ENCODE data around the gene BAHCC1. TPM values are rescaled to one million over a fixed set of nuclear protein-coding genes. Genes with fewer than 3 reads are reported as not detected.

The BAHCC1 gene
- total and polyA plus RNA-seq, 4 donors, result 3.9 to 49.3 (median 19.8) TPM

- ATAC-seq (ENCODE audit: low FRiP score), result no peak
- Histone ChIP-seq H3K4me1 (ENCODE audit: control insufficient read depth in 1 of 2, insufficient read depth in 2 of 2, low read length in 2 of 2) (no peaks in the 10 kb centered on the region), H3K27me3 (ENCODE audit: control insufficient read depth in 1 of 2, insufficient read depth in 2 of 2, low read length in 1 of 2) (no peaks in the 10 kb centered on the region), H3K27ac (ENCODE audit: low read depth in 1 of 2, low read length in 2 of 2) (no peak overlapping the region), H3K9me3 (ENCODE audit: control insufficient read depth, low read length) (no peaks in the 10 kb centered on the region), H3K4me3 (ENCODE audit: low read length in 2 of 2) (no peak overlapping the region), H3K36me3 (ENCODE audit: control insufficient read depth in 1 of 2, insufficient read depth in 2 of 2, low read length in 1 of 2) (no peaks in the 10 kb centered on the region)
- intact Hi-C loops (cut with DNase I), result loop anchor here in 1 of 2 donors (5.0 kb wide), 1 partner anchor 131 kb away; no protein-coding TSS in a partner anchor
- no peak for DNase-seq
- 84 to 89% methylated on average over 19 of the region's 19 CpGs for WGBS, 2 donors
Observed at GRCh38 chr17:81388612-81389367, 6.5 kb upstream of the BAHCC1 start.

GRCh38 chr17:81389585-81389984 lies 5.7 kb upstream of the BAHCC1 start:
- ATAC-seq (ENCODE audit: low FRiP score), result no peak
- intact Hi-C loops (cut with DNase I), result loop anchor here in 1 of 2 donors (5.0 kb wide), 1 partner anchor 132 kb away; no protein-coding TSS in a partner anchor
- no peak for DNase-seq
- Histone ChIP-seq H3K4me1 (ENCODE audit: control insufficient read depth in 1 of 2, insufficient read depth in 2 of 2, low read length in 2 of 2) (no peaks in the 10 kb centered on the region), H3K27me3 (ENCODE audit: control insufficient read depth in 1 of 2, insufficient read depth in 2 of 2, low read length in 1 of 2) (no peaks in the 10 kb centered on the region), H3K36me3 (ENCODE audit: control insufficient read depth in 1 of 2, insufficient read depth in 2 of 2, low read length in 1 of 2) (no peaks in the 10 kb centered on the region), H3K4me3 (ENCODE audit: low read length in 2 of 2) (no peak overlapping the region), H3K9me3 (ENCODE audit: control insufficient read depth, low read length) (no peaks in the 10 kb centered on the region), H3K27ac (ENCODE audit: low read depth in 1 of 2, low read length in 2 of 2) (no peak overlapping the region)
- 85 to 92% methylated on average over 10 of the region's 10 CpGs for WGBS, 2 donors

- H3K9me3 ChIP-seq (ENCODE audit: control insufficient read depth, low read length), result no peaks in the 10 kb centered on the region
- no peak for ATAC-seq (ENCODE audit: low FRiP score)
- no peaks in the 10 kb centered on the region for H3K4me1 ChIP-seq (ENCODE audit: control insufficient read depth in 1 of 2, insufficient read depth in 2 of 2, low read length in 2 of 2)
- WGBS, 2 donors, result 88 to 90% methylated on average over 16 to 17 of the region's 17 CpGs
- H3K27me3 ChIP-seq (ENCODE audit: control insufficient read depth in 1 of 2, insufficient read depth in 2 of 2, low read length in 1 of 2), result no peaks in the 10 kb centered on the region
- intact Hi-C loops (cut with DNase I), result loop anchor here (2.0 to 10.0 kb wide), 3 partner anchors 43 to 215 kb away; partner anchors contain the start of gene SLC38A10 (in 2 of the 2)
- H3K4me3 ChIP-seq (ENCODE audit: low read length in 2 of 2), result no peak overlapping the region
- no peak for DNase-seq
- no peaks in the 10 kb centered on the region for H3K36me3 ChIP-seq (ENCODE audit: control insufficient read depth in 1 of 2, insufficient read depth in 2 of 2, low read length in 1 of 2)
- H3K27ac ChIP-seq (ENCODE audit: low read depth in 1 of 2, low read length in 2 of 2), result no peak overlapping the region
Observed at GRCh38 chr17:81390029-81390872, 5.0 kb upstream of the BAHCC1 start.

GRCh38 chr17:81390873-81391255 lies 4.4 kb upstream of the BAHCC1 start:
- DNase-seq (no peak), ATAC-seq (ENCODE audit: low FRiP score) (no peak)
- no peak overlapping the region for H3K4me3 ChIP-seq (ENCODE audit: low read length in 2 of 2)
- no peaks in the 10 kb centered on the region for H3K36me3 ChIP-seq (ENCODE audit: control insufficient read depth in 1 of 2, insufficient read depth in 2 of 2, low read length in 1 of 2)
- no peaks in the 10 kb centered on the region for H3K9me3 ChIP-seq (ENCODE audit: control insufficient read depth, low read length)
- 96 to 97% methylated on average over 13 of the region's 13 CpGs for WGBS, 2 donors
- intact Hi-C loops (cut with DNase I), result loop anchor here (2.0 to 10.0 kb wide), 3 partner anchors 44 to 214 kb away; partner anchors contain the start of gene SLC38A10 (in 2 of the 2)
- H3K4me1 ChIP-seq (ENCODE audit: control insufficient read depth in 1 of 2, insufficient read depth in 2 of 2, low read length in 2 of 2), result no peaks in the 10 kb centered on the region
- H3K27me3 ChIP-seq (ENCODE audit: control insufficient read depth in 1 of 2, insufficient read depth in 2 of 2, low read length in 1 of 2), result no peaks in the 10 kb centered on the region
- H3K27ac ChIP-seq (ENCODE audit: low read depth in 1 of 2, low read length in 2 of 2), result no peak overlapping the region

GRCh38 chr17:81391293-81391935 lies 3.8 kb upstream of the BAHCC1 start:
- intact Hi-C loops (cut with DNase I), result loop anchor here (2.0 to 10.0 kb wide), 3 partner anchors 45 to 213 kb away; partner anchors contain the start of gene SLC38A10 (in 2 of the 2)
- Histone ChIP-seq H3K27me3 (ENCODE audit: control insufficient read depth in 1 of 2, insufficient read depth in 2 of 2, low read length in 1 of 2) (no peaks in the 10 kb centered on the region), H3K36me3 (ENCODE audit: control insufficient read depth in 1 of 2, insufficient read depth in 2 of 2, low read length in 1 of 2) (no peaks in the 10 kb centered on the region), H3K27ac (ENCODE audit: low read depth in 1 of 2, low read length in 2 of 2) (peak overlapping the region in 1 of 2 donors; percentile 53), H3K9me3 (ENCODE audit: control insufficient read depth, low read length) (no peaks in the 10 kb centered on the region), H3K4me1 (ENCODE audit: control insufficient read depth in 1 of 2, insufficient read depth in 2 of 2, low read length in 2 of 2) (no peaks in the 10 kb centered on the region), H3K4me3 (ENCODE audit: low read length in 2 of 2) (no peak overlapping the region)
- DNase-seq (no peak), ATAC-seq (ENCODE audit: low FRiP score) (no peak)
- 83% methylated on average over 9 to 10 of the region's 10 CpGs for WGBS, 2 donors

- 37% methylated on average over 33 to 34 of the region's 34 CpGs for WGBS, 2 donors
- DNase-seq (peak; percentile 80 to 89), ATAC-seq (ENCODE audit: low FRiP score) (no peak)
- no peaks in the 10 kb centered on the region for H3K36me3 ChIP-seq (ENCODE audit: control insufficient read depth in 1 of 2, insufficient read depth in 2 of 2, low read length in 1 of 2)
- H3K27me3 ChIP-seq (ENCODE audit: control insufficient read depth in 1 of 2, insufficient read depth in 2 of 2, low read length in 1 of 2), result no peaks in the 10 kb centered on the region
- no peaks in the 10 kb centered on the region for H3K9me3 ChIP-seq (ENCODE audit: control insufficient read depth, low read length)
- peak overlapping the region in 1 of 2 donors; percentile 85 for H3K27ac ChIP-seq (ENCODE audit: low read depth in 1 of 2, low read length in 2 of 2)
- intact Hi-C loops (cut with DNase I), result loop anchor here (2.0 to 10.0 kb wide), 3 partner anchors 45 to 213 kb away; partner anchors contain the start of gene SLC38A10 (in 2 of the 2)
- H3K4me1 ChIP-seq (ENCODE audit: control insufficient read depth in 1 of 2, insufficient read depth in 2 of 2, low read length in 2 of 2), result no peaks in the 10 kb centered on the region
- peak overlapping the region in 1 of 2 donors; percentile 77 for H3K4me3 ChIP-seq (ENCODE audit: low read length in 2 of 2)
Observed at GRCh38 chr17:81391936-81392908, 3.0 kb upstream of the BAHCC1 start.

GRCh38 chr17:81392909-81393654 lies 2.2 kb upstream of the BAHCC1 start:
- WGBS, 2 donors, result 12 to 13% methylated on average over 87 to 93 of the region's 93 CpGs
- Histone ChIP-seq H3K27me3 (ENCODE audit: control insufficient read depth in 1 of 2, insufficient read depth in 2 of 2, low read length in 1 of 2) (no peaks in the 10 kb centered on the region), H3K4me1 (ENCODE audit: control insufficient read depth in 1 of 2, insufficient read depth in 2 of 2, low read length in 2 of 2) (no peaks in the 10 kb centered on the region), H3K9me3 (ENCODE audit: control insufficient read depth, low read length) (no peaks in the 10 kb centered on the region), H3K36me3 (ENCODE audit: control insufficient read depth in 1 of 2, insufficient read depth in 2 of 2, low read length in 1 of 2) (no peaks in the 10 kb centered on the region), H3K4me3 (ENCODE audit: low read length in 2 of 2) (peak overlapping the region; percentile 77 to 90), H3K27ac (ENCODE audit: low read depth in 1 of 2, low read length in 2 of 2) (peak overlapping the region; percentile 52 to 81)
- intact Hi-C loops (cut with DNase I), result loop anchor here (5.0 to 10.0 kb wide), 2 partner anchors 96 to 212 kb away; partner anchors contain the start of gene SLC38A10 (in 2 of the 2)
- no peak for DNase-seq
- no peak for ATAC-seq (ENCODE audit: low FRiP score)
